Thyroid gland (tissue), 4 donors: ENCODE data around the gene GALNT14.

ENCODE experiments used
- CTCF ChIP-seq, 6 experiments: fragments of 200-600 bp in 3 of 6; fragments of 450-650 bp in 3 of 6; sonication (generic) in 3 of 6; IDR thresholded peaks; one replicate each; pipeline ENCODE4 v1.5.1; 2016 to 2019; ENCODE audit warnings: antibody characterized with exemption in 6 of 6, mild to moderate bottlenecking in 2 of 6, inconsistent platforms in 1 of 6, moderate library complexity in 1 of 6
- POLR2A ChIP-seq, 2 donors: fragments of 450-650 bp; IDR thresholded peaks; one replicate each; pipeline ENCODE4 v1.6.1; 2017; ENCODE audit warnings: antibody characterized with exemption in 2 of 2, mild to moderate bottlenecking in 2 of 2, moderate library complexity in 1 of 2

- TF ChIP-seq CTCF (IDR thresholded peaks at IDR 0.05): no peak
- TF ChIP-seq POLR2A (IDR thresholded peaks at IDR 0.05): no peak
These were observed 48.9 kb upstream of the GALNT14 start for GRCh38 chr2:31187166-31187565.
